ENCODE results near the gene SIM1. TPM values are rescaled to one million over a fixed set of nuclear protein-coding genes. Genes with fewer than 3 reads are reported as not detected.

SIM1 gene
- polyA plus RNA-seq, 4 donors, result 0.38 TPM; not detected in 3

GRCh38 chr6:100432136-100432535 is 32.6 kb downstream of the SIM1 start:
- no peaks in the 10 kb centered on the region for H3K9me3 ChIP-seq (ENCODE audit: control insufficient read depth in 2 of 2, insufficient read depth in 1 of 2, low read depth in 1 of 2, low read length in 1 of 2)
- H3K4me1 ChIP-seq (ENCODE audit: control insufficient read depth in 3 of 3, insufficient read depth in 2 of 3, low read depth in 1 of 3, low read length in 2 of 3), result peaks cover 0 to 6% (median 0%) of the 10 kb centered on the region in 3 donors
- no peaks in the 10 kb centered on the region for H3K36me3 ChIP-seq (ENCODE audit: control insufficient read depth in 3 of 3, insufficient read depth in 2 of 3, low read depth in 1 of 3, low read length in 3 of 3)
- WGBS, 3 donors, result 9 to 44% (median 21%) methylated on average over 3 of the region's 3 CpGs
- H3K4me3 ChIP-seq (ENCODE audit: low read depth in 1 of 3, low read length in 3 of 3), result no peak overlapping the region
- DNase-seq, result no peak
- H3K27ac ChIP-seq (ENCODE audit: low read depth in 1 of 3, low read length in 2 of 3), result no peak overlapping the region
- peaks cover 0 to 5% (median 0%) of the 10 kb centered on the region in 3 donors for H3K27me3 ChIP-seq (ENCODE audit: control insufficient read depth in 3 of 3, insufficient read depth in 3 of 3, low read length in 3 of 3)
- no peak for FAIRE-seq

- no peak for FAIRE-seq
- 30 to 53% (median 35%) methylated on average over 3 of the region's 3 CpGs for WGBS, 3 donors
- no peaks in the 10 kb centered on the region for H3K9me3 ChIP-seq (ENCODE audit: control insufficient read depth in 2 of 2, insufficient read depth in 1 of 2, low read depth in 1 of 2, low read length in 1 of 2)
- no peaks in the 10 kb centered on the region for H3K36me3 ChIP-seq (ENCODE audit: control insufficient read depth in 3 of 3, insufficient read depth in 2 of 3, low read depth in 1 of 3, low read length in 3 of 3)
- H3K27me3 ChIP-seq (ENCODE audit: control insufficient read depth in 3 of 3, insufficient read depth in 3 of 3, low read length in 3 of 3), result peaks cover 0 to 4% (median 0%) of the 10 kb centered on the region in 3 donors
- peaks cover 0 to 6% (median 0%) of the 10 kb centered on the region in 3 donors for H3K4me1 ChIP-seq (ENCODE audit: control insufficient read depth in 3 of 3, insufficient read depth in 2 of 3, low read depth in 1 of 3, low read length in 2 of 3)
- H3K27ac ChIP-seq (ENCODE audit: low read depth in 1 of 3, low read length in 2 of 3), result no peak overlapping the region
- no peak for DNase-seq
- H3K4me3 ChIP-seq (ENCODE audit: low read depth in 1 of 3, low read length in 3 of 3), result no peak overlapping the region
Measured at GRCh38 chr6:100430962-100431361, 33.8 kb downstream of the SIM1 start.

- peaks cover 0 to 4% (median 0%) of the 10 kb centered on the region in 3 donors for H3K4me1 ChIP-seq (ENCODE audit: control insufficient read depth in 3 of 3, insufficient read depth in 2 of 3, low read depth in 1 of 3, low read length in 2 of 3)
- no peak overlapping the region for H3K4me3 ChIP-seq (ENCODE audit: low read depth in 1 of 3, low read length in 3 of 3)
- no peak for FAIRE-seq
- H3K27ac ChIP-seq (ENCODE audit: low read depth in 1 of 3, low read length in 2 of 3), result no peak overlapping the region
- no peak for DNase-seq
- H3K27me3 ChIP-seq (ENCODE audit: control insufficient read depth in 3 of 3, insufficient read depth in 3 of 3, low read length in 3 of 3), result no peaks in the 10 kb centered on the region
- no peaks in the 10 kb centered on the region for H3K36me3 ChIP-seq (ENCODE audit: control insufficient read depth in 3 of 3, insufficient read depth in 2 of 3, low read depth in 1 of 3, low read length in 3 of 3)
- no peaks in the 10 kb centered on the region for H3K9me3 ChIP-seq (ENCODE audit: control insufficient read depth in 2 of 2, insufficient read depth in 1 of 2, low read depth in 1 of 2, low read length in 1 of 2)
Measured at GRCh38 chr6:100427452-100427851, 37.3 kb downstream of the SIM1 start.

GRCh38 chr6:100426744-100427338 is 37.9 kb downstream of the SIM1 start:
- FAIRE-seq (no peak), DNase-seq (no peak)
- Histone ChIP-seq H3K36me3 (ENCODE audit: control insufficient read depth in 3 of 3, insufficient read depth in 2 of 3, low read depth in 1 of 3, low read length in 3 of 3) (no peaks in the 10 kb centered on the region), H3K27me3 (ENCODE audit: control insufficient read depth in 3 of 3, insufficient read depth in 3 of 3, low read length in 3 of 3) (no peaks in the 10 kb centered on the region), H3K9me3 (ENCODE audit: control insufficient read depth in 2 of 2, insufficient read depth in 1 of 2, low read depth in 1 of 2, low read length in 1 of 2) (no peaks in the 10 kb centered on the region), H3K4me1 (ENCODE audit: control insufficient read depth in 3 of 3, insufficient read depth in 2 of 3, low read depth in 1 of 3, low read length in 2 of 3) (peaks cover 0 to 4% (median 0%) of the 10 kb centered on the region in 3 donors), H3K4me3 (ENCODE audit: low read depth in 1 of 3, low read length in 3 of 3) (no peak overlapping the region), H3K27ac (ENCODE audit: low read depth in 1 of 3, low read length in 2 of 3) (no peak overlapping the region)
- 74 to 81% (median 74%) methylated on average over 10 of the region's 10 CpGs for WGBS, 3 donors

- no peak overlapping the region for H3K27ac ChIP-seq (ENCODE audit: low read depth in 1 of 3, low read length in 2 of 3)
- peaks cover 0 to 4% (median 0%) of the 10 kb centered on the region in 3 donors for H3K4me1 ChIP-seq (ENCODE audit: control insufficient read depth in 3 of 3, insufficient read depth in 2 of 3, low read depth in 1 of 3, low read length in 2 of 3)
- WGBS, 3 donors, result 94 to 95% (median 95%) methylated on average over 3 of the region's 3 CpGs
- FAIRE-seq (no peak), DNase-seq (no peak)
- H3K36me3 ChIP-seq (ENCODE audit: control insufficient read depth in 3 of 3, insufficient read depth in 2 of 3, low read depth in 1 of 3, low read length in 3 of 3), result no peaks in the 10 kb centered on the region
- no peak overlapping the region for H3K4me3 ChIP-seq (ENCODE audit: low read depth in 1 of 3, low read length in 3 of 3)
- H3K27me3 ChIP-seq (ENCODE audit: control insufficient read depth in 3 of 3, insufficient read depth in 3 of 3, low read length in 3 of 3), result no peaks in the 10 kb centered on the region
- no peaks in the 10 kb centered on the region for H3K9me3 ChIP-seq (ENCODE audit: control insufficient read depth in 2 of 2, insufficient read depth in 1 of 2, low read depth in 1 of 2, low read length in 1 of 2)
Measured at GRCh38 chr6:100426241-100426640, 38.5 kb downstream of the SIM1 start.

GRCh38 chr6:100420711-100421110 is 44.0 kb downstream of the SIM1 start:
- H3K4me3 ChIP-seq (ENCODE audit: low read depth in 1 of 3, low read length in 3 of 3), result no peak overlapping the region
- no peak overlapping the region for H3K27ac ChIP-seq (ENCODE audit: low read depth in 1 of 3, low read length in 2 of 3)
- H3K9me3 ChIP-seq (ENCODE audit: control insufficient read depth in 2 of 2, insufficient read depth in 1 of 2, low read depth in 1 of 2, low read length in 1 of 2), result no peaks in the 10 kb centered on the region
- H3K36me3 ChIP-seq (ENCODE audit: control insufficient read depth in 3 of 3, insufficient read depth in 2 of 3, low read depth in 1 of 3, low read length in 3 of 3), result no peaks in the 10 kb centered on the region
- H3K27me3 ChIP-seq (ENCODE audit: control insufficient read depth in 3 of 3, insufficient read depth in 3 of 3, low read length in 3 of 3), result no peaks in the 10 kb centered on the region
- H3K4me1 ChIP-seq (ENCODE audit: control insufficient read depth in 3 of 3, insufficient read depth in 2 of 3, low read depth in 1 of 3, low read length in 2 of 3), result peaks cover 0 to 11% (median 0%) of the 10 kb centered on the region in 3 donors
- 42 to 54% (median 44%) methylated on average over 3 of the region's 3 CpGs for WGBS, 3 donors
- FAIRE-seq (no peak), DNase-seq (no peak)

GRCh38 chr6:100417036-100417435 is 47.7 kb downstream of the SIM1 start:
- FAIRE-seq (no peak), DNase-seq (peak in 1 of 2 donors; percentile 87)
- H3K4me1 ChIP-seq (ENCODE audit: control insufficient read depth in 3 of 3, insufficient read depth in 2 of 3, low read depth in 1 of 3, low read length in 2 of 3), result peaks cover 0 to 8% (median 0%) of the 10 kb centered on the region in 3 donors
- H3K9me3 ChIP-seq (ENCODE audit: control insufficient read depth in 2 of 2, insufficient read depth in 1 of 2, low read depth in 1 of 2, low read length in 1 of 2), result no peaks in the 10 kb centered on the region
- no peak overlapping the region for H3K4me3 ChIP-seq (ENCODE audit: low read depth in 1 of 3, low read length in 3 of 3)
- WGBS, 3 donors, result 22 to 56% (median 30%) methylated on average over 3 of the region's 3 CpGs
- H3K27me3 ChIP-seq (ENCODE audit: control insufficient read depth in 3 of 3, insufficient read depth in 3 of 3, low read length in 3 of 3), result no peaks in the 10 kb centered on the region
- H3K36me3 ChIP-seq (ENCODE audit: control insufficient read depth in 3 of 3, insufficient read depth in 2 of 3, low read depth in 1 of 3, low read length in 3 of 3), result no peaks in the 10 kb centered on the region
- H3K27ac ChIP-seq (ENCODE audit: low read depth in 1 of 3, low read length in 2 of 3), result peak overlapping the region in 1 of 3 donors; percentile 39

- Histone ChIP-seq H3K36me3 (ENCODE audit: control insufficient read depth in 3 of 3, insufficient read depth in 2 of 3, low read depth in 1 of 3, low read length in 3 of 3) (no peaks in the 10 kb centered on the region), H3K9me3 (ENCODE audit: control insufficient read depth in 2 of 2, insufficient read depth in 1 of 2, low read depth in 1 of 2, low read length in 1 of 2) (no peaks in the 10 kb centered on the region), H3K27me3 (ENCODE audit: control insufficient read depth in 3 of 3, insufficient read depth in 3 of 3, low read length in 3 of 3) (no peaks in the 10 kb centered on the region), H3K4me1 (ENCODE audit: control insufficient read depth in 3 of 3, insufficient read depth in 2 of 3, low read depth in 1 of 3, low read length in 2 of 3) (peaks cover 0 to 7% (median 0%) of the 10 kb centered on the region in 3 donors), H3K4me3 (ENCODE audit: low read depth in 1 of 3, low read length in 3 of 3) (no peak overlapping the region), H3K27ac (ENCODE audit: low read depth in 1 of 3, low read length in 2 of 3) (no peak overlapping the region)
- DNase-seq (peak in 1 of 2 donors; percentile 38), FAIRE-seq (no peak)
Measured at GRCh38 chr6:100415768-100416167, 49.0 kb downstream of the SIM1 start.

GRCh38 chr6:100412872-100413271 is 51.8 kb downstream of the SIM1 start:
- WGBS, 3 donors, result 70 to 80% (median 73%) methylated on average over 4 of the region's 4 CpGs
- Histone ChIP-seq H3K27ac (ENCODE audit: low read depth in 1 of 3, low read length in 2 of 3) (no peak overlapping the region), H3K4me1 (ENCODE audit: control insufficient read depth in 3 of 3, insufficient read depth in 2 of 3, low read depth in 1 of 3, low read length in 2 of 3) (peaks cover 0 to 7% (median 0%) of the 10 kb centered on the region in 3 donors), H3K36me3 (ENCODE audit: control insufficient read depth in 3 of 3, insufficient read depth in 2 of 3, low read depth in 1 of 3, low read length in 3 of 3) (no peaks in the 10 kb centered on the region), H3K4me3 (ENCODE audit: low read depth in 1 of 3, low read length in 3 of 3) (no peak overlapping the region), H3K9me3 (ENCODE audit: control insufficient read depth in 2 of 2, insufficient read depth in 1 of 2, low read depth in 1 of 2, low read length in 1 of 2) (no peaks in the 10 kb centered on the region), H3K27me3 (ENCODE audit: control insufficient read depth in 3 of 3, insufficient read depth in 3 of 3, low read length in 3 of 3) (no peaks in the 10 kb centered on the region)
- no peak for DNase-seq
- no peak for FAIRE-seq
